HCT116 (cell line): ENCODE measurements around the gene ZSWIM4. TPM values are rescaled to one million over a fixed set of nuclear protein-coding genes. Genes with fewer than 3 reads are reported as not detected.

Source experiments
- ATAC-seq: fragments of 200-7000 bp; cut with Tn5 transposase; 2 replicates; pipeline ENCODE4 v1.9.1; 2020; ENCODE audit warnings: mild to moderate bottlenecking, moderate library complexity
- BruUV-seq: library from RNA; stranded (reverse); fragments of 400-500 nt; replicated peaks from 2 replicates; lab custom pipeline; 2021; lab: Mats Ljungman, UMichigan
- CTCF ChIA-PET: fragments of 300-600 bp; sonication (Branson Sonifier 250); formaldehyde crosslinking; loops from one replicate; lab custom pipeline; 2021; ENCODE audit warnings: antibody characterized with exemption; lab: Charles Lee
- POLR2A ChIA-PET: fragments of 300-600, 350-600 bp; sonication (Branson Sonifier 250); formaldehyde crosslinking; loops from one replicate; lab custom pipeline; 2021; ENCODE audit warnings: antibody characterized with exemption; lab: Charles Lee
- RAD21 ChIA-PET, 2 experiments: fragments of 300-600 bp; sonication (Branson Sonifier 250); formaldehyde crosslinking; loops; one replicate each; lab custom pipeline; 2023; ENCODE audit warnings: low total read pairs in 2 of 2; ENCODE audit not compliant: uncharacterized antibody in 2 of 2, unreplicated experiment in 2 of 2, low non-redundant PET in 1 of 2; lab: Charles Lee
- DNase-seq: peaks from one replicate; pipeline ENCODE4 v3.0.0-alpha.2; 2010; ENCODE audit warnings: low read depth, low spot score
- H2AFZ ChIP-seq: fragments of 200-600 bp; shearing (Covaris generic), sonication (generic); 2 replicates; pipeline ENCODE4 v1.6.1; 2017; ENCODE audit warnings: low read depth, mixed run types, mixed read lengths, antibody characterized with exemption, low read length; ENCODE audit not compliant: poor library complexity, severe bottlenecking
- H3K27ac ChIP-seq: 2 replicates; pipeline ENCODE4 v1.5.1; 2012; ENCODE audit warnings: low read depth, low read length
- H3K27me3 ChIP-seq: fragments of 200-600 bp; sonication (generic); 2 replicates; pipeline ENCODE4 v1.6.1; 2016; ENCODE audit warnings: mixed run types, low read length, mixed read lengths; ENCODE audit not compliant: insufficient read depth
- H3K36me3 ChIP-seq, 2 experiments: fragments of 200-500 bp in 1 of 2; fragments of 200-600 bp in 1 of 2; sonication (Bioruptor generic) in 1 of 2; sonication (generic) in 1 of 2; 2 replicates each; pipeline versions ENCODE4 v1.5.1 to v1.6.1; 2014 to 2016; ENCODE audit warnings: low read length in 2 of 2, inconsistent platforms in 1 of 2, mixed read lengths in 1 of 2, mixed run types in 1 of 2; ENCODE audit not compliant: insufficient read depth in 2 of 2, control insufficient read depth in 1 of 2
- H3K4me1 ChIP-seq, 2 experiments: fragments of 200-600 bp in 1 of 2; sonication (generic) in 1 of 2; 2 replicates each; pipeline versions ENCODE4 v1.5.1 to v1.6.1; 2012 to 2017; ENCODE audit warnings: low read length in 2 of 2, inconsistent platforms in 1 of 2, mild to moderate bottlenecking in 1 of 2, mixed read lengths in 1 of 2, mixed run types in 1 of 2, moderate library complexity in 1 of 2; ENCODE audit not compliant: insufficient read depth in 2 of 2, control insufficient read depth in 1 of 2
- H3K4me2 ChIP-seq: fragments of 200-600 bp; sonication (generic); 2 replicates; pipeline ENCODE4 v1.6.1; 2017; ENCODE audit warnings: mixed run types, low read length, mixed read lengths
- H3K4me3 ChIP-seq, 2 experiments: fragments of 200-600 bp in 1 of 2; sonication (generic) in 1 of 2; replicated peaks in 1 of 2; 2 replicates each; pipeline ENCODE4 v1.5.1; 2011 to 2016; ENCODE audit warnings: low read length in 2 of 2, control low read depth in 1 of 2, low read depth in 1 of 2, mild to moderate bottlenecking in 1 of 2, mixed read lengths in 1 of 2, mixed run types in 1 of 2
- H3K79me2 ChIP-seq: fragments of 200-600 bp; sonication (generic); 2 replicates; pipeline ENCODE4 v1.6.1; 2017; ENCODE audit warnings: mild to moderate bottlenecking, mixed run types, low read length, moderate library complexity, mixed read lengths; ENCODE audit not compliant: insufficient read depth
- H3K9ac ChIP-seq: fragments of 200-600 bp; sonication (generic); 2 replicates; pipeline ENCODE4 v1.6.1; 2016; ENCODE audit warnings: low read length, mixed read lengths
- H3K9me2 ChIP-seq: fragments of 200-600 bp; sonication (generic), shearing (Covaris generic); 2 replicates; pipeline ENCODE4 v1.6.1; 2017; ENCODE audit warnings: mixed run types, mild to moderate bottlenecking, moderate library complexity; ENCODE audit not compliant: insufficient read depth
- H3K9me3 ChIP-seq, 2 experiments: fragments of 200-500 bp in 1 of 2; fragments of 200-600 bp in 1 of 2; sonication (Bioruptor generic) in 1 of 2; sonication (generic) in 1 of 2; 2 replicates each; pipeline ENCODE4 v1.6.1; 2014 to 2017; ENCODE audit warnings: low read length in 2 of 2, mixed read lengths in 2 of 2, inconsistent platforms in 1 of 2, low read depth in 1 of 2, mild to moderate bottlenecking in 1 of 2, mixed run types in 1 of 2, moderate library complexity in 1 of 2; ENCODE audit not compliant: control insufficient read depth in 1 of 2, insufficient read depth in 1 of 2
- H4K20me1 ChIP-seq: fragments of 200-600 bp; sonication (generic), shearing (Covaris generic); 2 replicates; pipeline ENCODE4 v1.6.1; 2017; ENCODE audit warnings: mixed run types, mild to moderate bottlenecking, moderate library complexity; ENCODE audit not compliant: insufficient read depth
- ELF1 ChIP-seq: IDR thresholded peaks from 2 replicates; pipeline ENCODE4 v1.6.1; 2012; ENCODE audit warnings: low read depth, borderline replicate concordance
- EZH2phosphoT487 ChIP-seq: fragments of 200-600 bp; IDR thresholded peaks from 2 replicates; pipeline ENCODE4 v1.6.1; 2018; ENCODE audit warnings: antibody characterized with exemption, borderline replicate concordance
- POLR2AphosphoS5 ChIP-seq: IDR thresholded peaks from 2 replicates; pipeline ENCODE4 v1.6.1; 2011; ENCODE audit warnings: mild to moderate bottlenecking, low read depth, low read length, moderate library complexity
- REST ChIP-seq: IDR thresholded peaks from 2 replicates; pipeline ENCODE4 v1.6.1; 2012; ENCODE audit warnings: low read depth
- SIN3A ChIP-seq: IDR thresholded peaks from 2 replicates; pipeline ENCODE4 v1.6.1; 2012; ENCODE audit warnings: low read depth
- SRF ChIP-seq: IDR thresholded peaks from 2 replicates; pipeline ENCODE4 v1.6.1; 2012; ENCODE audit warnings: low read depth
- TCF7L2 ChIP-seq: IDR thresholded peaks from 2 replicates; pipeline ENCODE4 v1.7.0; 2011; ENCODE audit warnings: borderline replicate concordance, inconsistent platforms; ENCODE audit not compliant: insufficient read depth, insufficient read length; ENCODE audit errors: extremely low read depth
- ZNF274 ChIP-seq: fragments of 200-500 bp; sonication (Bioruptor generic); IDR thresholded peaks from 2 replicates; pipeline ENCODE4 v1.6.1; 2014; ENCODE audit warnings: mild to moderate bottlenecking, low read depth, low read length, inconsistent platforms
- intact Hi-C: fragments of 100-400 bp; cut with micrococcal nuclease; formaldehyde crosslinking; loops from 2 replicates; pipeline ENCODE4 v1.10.0; 2022
- total RNA-seq: library from RNA; stranded (reverse); gene quantifications from one replicate; pipeline ENCODE4 v1.2.1, GENCODE V29; 2021; ENCODE audit not compliant: unreplicated experiment
- TF ChIP-seq, protein P1 (sequence below): IDR thresholded peaks from 2 replicates; pipeline ENCODE4 v1.6.1; 2012

Gene ZSWIM4
- total RNA-seq, 1 experiment from 2014 or later, result 9.8 TPM

- POLR2A ChIA-PET, result interaction anchor here (0.7 to 1.8 kb wide), 7 partner anchors 9 to 69 kb away, joined by 3 to 21 read pairs (median 3); partner anchors contain the start of gene ZSWIM4
- no peaks in the 10 kb centered on the region for H3K27me3 ChIP-seq
- DNase-seq, result no peak
- H3K9me2 ChIP-seq, result no peaks in the 10 kb centered on the region
- RAD21 ChIA-PET, result interaction anchor here in 1 of 2 experiments (0.5 to 0.7 kb wide), 2 partner anchors 28 to 61 kb away, joined by 3 read pairs; no protein-coding TSS in a partner anchor
- peak overlapping the region; percentile 91 for H3K4me2 ChIP-seq
- H3K36me3 ChIP-seq, result peaks cover 0 to 9% of the 10 kb centered on the region in 2 experiments; a peak in 1 of 4 replicates
- TF ChIP-seq EZH2phosphoT487, result no peak
- no peak for TF ChIP-seq TCF7L2
- no peak for TF ChIP-seq ZNF274
- no peak for TF ChIP-seq SIN3A
- TF ChIP-seq SRF, result no peak
- peaks cover 38% of the 10 kb centered on the region for H3K79me2 ChIP-seq
- H3K4me1 ChIP-seq, result peaks cover 54 to 87% of the 10 kb centered on the region in 2 experiments
- BruUV-seq, result no TSS peak
- H3K4me3 ChIP-seq, result peak overlapping the region; percentile 61 to 84
- no peak overlapping the region for H2AFZ ChIP-seq
- intact Hi-C loops, result loop anchor here (5.0 kb wide), 1 partner anchor 47 kb away; the partner anchor contains the start of gene ZSWIM4
- peaks cover 4% of the 10 kb centered on the region; the same call in 1 of the 2 replicates for H4K20me1 ChIP-seq
- peak overlapping the region; percentile 97 for H3K9ac ChIP-seq
- H3K27ac ChIP-seq, result peak overlapping the region; percentile 96
- CTCF ChIA-PET, result interaction anchor here (0.6 kb wide), 1 partner anchor 18 kb away, joined by 3 read pairs; no protein-coding TSS in a partner anchor
- no peaks in the 10 kb centered on the region for H3K9me3 ChIP-seq
- no peak for ATAC-seq
These were observed 48.9 kb downstream of the ZSWIM4 start for GRCh38 chr19:13844130-13844631.

GRCh38 chr19:13846557-13847406, 51.5 kb downstream of the ZSWIM4 start:
- POLR2A ChIA-PET, result interaction anchor here (0.8 to 2.4 kb wide), 11 partner anchors 9 to 672 kb away, joined by 3 to 29 read pairs (median 4); partner anchors contain the start of genes C19orf53, DNAJB1, RFX1 and ZSWIM4
- no TSS peak for BruUV-seq
- H3K27me3 ChIP-seq, result no peaks in the 10 kb centered on the region
- DNase-seq, result peak; percentile 90
- peaks cover 68 to 89% of the 10 kb centered on the region in 2 experiments for H3K4me1 ChIP-seq
- H3K4me3 ChIP-seq, result peak overlapping the region; percentile 48 to 61
- intact Hi-C loops, result loop anchor here (5.0 kb wide), 1 partner anchor 694 kb away; the partner anchor contains the start of genes IER2 and STX10
- ATAC-seq, result peak; percentile 36
- peaks cover 12% of the 10 kb centered on the region for H3K79me2 ChIP-seq
- RAD21 ChIA-PET, result interaction anchor here (0.7 to 1.2 kb wide), 4 partner anchors 12 to 29 kb away, joined by 3 to 4 read pairs (median 4); no protein-coding TSS in a partner anchor
- H3K4me2 ChIP-seq, result peak overlapping the region; percentile 92
- H2AFZ ChIP-seq, result no peak overlapping the region
- CTCF ChIA-PET, result interaction anchor here (0.8 to 1.7 kb wide), 5 partner anchors 11 to 65 kb away, joined by 3 to 9 read pairs (median 4); no protein-coding TSS in a partner anchor
- H3K27ac ChIP-seq, result peak overlapping the region; percentile 96
- H3K9me3 ChIP-seq, result no peaks in the 10 kb centered on the region
- no peaks in the 10 kb centered on the region for H3K36me3 ChIP-seq
- peak overlapping the region; percentile 90 for H3K9ac ChIP-seq
- no peaks in the 10 kb centered on the region for H4K20me1 ChIP-seq
- H3K9me2 ChIP-seq, result no peaks in the 10 kb centered on the region
- TF ChIP-seq, protein P1, sequence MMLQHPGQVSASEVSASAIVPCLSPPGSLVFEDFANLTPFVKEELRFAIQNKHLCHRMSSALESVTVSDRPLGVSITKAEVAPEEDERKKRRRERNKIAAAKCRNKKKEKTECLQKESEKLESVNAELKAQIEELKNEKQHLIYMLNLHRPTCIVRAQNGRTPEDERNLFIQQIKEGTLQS, result no peak
- no peak for TF ChIP-seq ELF1
- TF ChIP-seq TCF7L2, result peak; percentile 100
- no peak for TF ChIP-seq REST
- 0 out of 2 replicates have a peak, but pooled peaks have one; percentile 62 for TF ChIP-seq POLR2AphosphoS5
